ENCODE measurements around the gene SART3.

Gene SART3

GRCh38 chr12:108477881-108478259 lies 83.1 kb downstream of the SART3 start:
- no peak for TF ChIP-seq CTCF (IDR thresholded peaks at IDR 0.05; ENCODE audit: low read depth, low read length)
- H3K4me3 ChIP-seq (replicated peaks in 1 of 2; ENCODE audit: low read depth in 2 of 2, low read length in 2 of 2), result no peak overlapping the region
- no peak for DNase-seq (ENCODE audit: low read depth in 2 of 2)

GRCh38 chr12:108477055-108477880 lies 83.7 kb downstream of the SART3 start:
- no peak for DNase-seq (ENCODE audit: low read depth in 2 of 2)
- TF ChIP-seq CTCF (IDR thresholded peaks at IDR 0.05; ENCODE audit: low read depth, low read length), result no peak

DNA sequence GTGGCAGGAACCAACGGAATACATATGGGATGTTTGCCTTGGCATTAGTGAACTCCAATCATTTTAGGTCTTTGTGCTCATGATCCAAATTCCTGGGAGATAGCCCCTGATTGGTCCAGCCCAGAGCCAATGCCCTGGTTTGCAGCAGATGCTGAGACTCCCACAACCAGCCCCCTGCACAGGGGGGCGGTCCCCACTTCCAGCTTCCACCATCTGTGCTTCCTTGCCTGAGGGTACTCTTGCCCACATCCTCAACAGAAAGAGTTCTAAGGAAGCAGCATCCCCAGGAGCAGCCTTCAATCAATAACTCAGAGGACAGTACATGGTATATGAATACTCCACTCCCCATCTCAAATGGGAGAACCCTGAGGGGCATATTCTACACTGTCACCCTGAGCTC lies 85.6 kb downstream of the SART3 start:
- TF ChIP-seq CTCF (IDR thresholded peaks at IDR 0.05; ENCODE audit: low read depth, low read length), result no peak
- DNase-seq (ENCODE audit: low read depth in 2 of 2), result no peak
- no peak overlapping the region for H3K4me3 ChIP-seq (replicated peaks in 1 of 2; ENCODE audit: low read depth in 2 of 2, low read length in 2 of 2)

More at GRCh38 chr12:108477055-108477880, 83.7 kb downstream of the SART3 start:
- H3K4me3 ChIP-seq (replicated peaks in 1 of 2; ENCODE audit: low read depth in 2 of 2, low read length in 2 of 2), result no peak overlapping the region

DNA sequence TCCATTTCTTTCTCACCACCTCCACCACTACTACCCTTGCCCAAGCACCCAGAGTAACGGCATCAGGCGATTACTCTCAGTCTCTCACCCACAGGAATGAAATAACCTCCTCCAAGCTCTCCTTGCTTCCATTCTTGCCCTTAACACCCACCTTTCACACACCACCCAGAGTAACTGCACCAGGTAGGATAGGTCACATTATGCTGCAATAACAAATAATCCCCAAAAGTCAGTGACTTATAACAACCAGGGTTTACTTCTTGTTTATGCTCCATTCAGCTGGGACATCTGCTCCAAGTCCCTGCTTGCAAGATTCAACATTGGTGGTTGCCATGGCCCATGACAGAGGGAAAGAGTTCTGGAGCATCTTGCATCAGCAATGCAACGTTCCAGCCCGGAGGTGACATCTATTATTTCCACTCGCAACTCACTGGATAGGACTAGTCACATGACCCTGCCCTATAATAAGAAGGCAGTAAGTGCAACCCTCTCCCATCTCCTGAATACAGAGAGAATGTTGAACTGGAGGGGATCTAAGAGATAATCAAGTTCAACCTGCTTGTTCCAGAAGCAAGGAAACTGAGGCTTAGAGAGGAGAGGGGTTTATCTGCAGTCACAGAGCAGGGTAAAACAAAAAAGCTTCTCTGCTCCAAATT lies 87.4 kb downstream of the SART3 start:
- no peak for DNase-seq (ENCODE audit: low read depth in 2 of 2)
- no peak overlapping the region for H3K4me3 ChIP-seq (replicated peaks in 1 of 2; ENCODE audit: low read depth in 2 of 2, low read length in 2 of 2)
- TF ChIP-seq CTCF (IDR thresholded peaks at IDR 0.05; ENCODE audit: low read depth, low read length), result no peak

Data from cardiac fibroblast (primary cell).